SKM-1 treated with dmso at 0.1 percent for 144 hours (cell line): ENCODE measurements around the gene CNTNAP2.

ENCODE experiments used
- DNase-seq: peaks from one replicate; lab custom pipeline; 2025; ENCODE audit not compliant: unreplicated experiment; lab: John Stamatoyannopoulos, UW

CNTNAP2 gene

GRCh38 chr7:148212731-148213130 is 2096.1 kb downstream of the CNTNAP2 start:
- no peak for DNase-seq

- DNase-seq = no peak
Observed at GRCh38 chr7:148214101-148214500, 2097.5 kb downstream of the CNTNAP2 start.

GRCh38 chr7:148218603-148219002 is 2102.0 kb downstream of the CNTNAP2 start:
- no peak for DNase-seq

- DNase-seq = no peak
Observed at GRCh38 chr7:148222721-148223120, 2106.1 kb downstream of the CNTNAP2 start.

GRCh38 chr7:148223160-148223559 is 2106.6 kb downstream of the CNTNAP2 start:
- DNase-seq = no peak

GRCh38 chr7:148223738-148224137 is 2107.1 kb downstream of the CNTNAP2 start:
- no peak for DNase-seq

GRCh38 chr7:148230296-148230695 is 2113.7 kb downstream of the CNTNAP2 start:
- no peak for DNase-seq

- no peak for DNase-seq
Observed at GRCh38 chr7:148230883-148231282, 2114.3 kb downstream of the CNTNAP2 start.

- DNase-seq = no peak
Observed at GRCh38 chr7:148232784-148233183, 2116.2 kb downstream of the CNTNAP2 start.

GRCh38 chr7:148234715-148235114 is 2118.1 kb downstream of the CNTNAP2 start:
- DNase-seq = no peak

GRCh38 chr7:148238761-148239325 is 2122.2 kb downstream of the CNTNAP2 start:
- no peak for DNase-seq

GRCh38 chr7:148241700-148242293 is 2125.2 kb downstream of the CNTNAP2 start:
- DNase-seq = no peak

- DNase-seq = peak; percentile 31
Observed at GRCh38 chr7:148242294-148242821, 2125.8 kb downstream of the CNTNAP2 start.

GRCh38 chr7:148245381-148245780 is 2128.8 kb downstream of the CNTNAP2 start:
- DNase-seq = no peak

GRCh38 chr7:148253629-148254028 is 2137.0 kb downstream of the CNTNAP2 start:
- no peak for DNase-seq

GRCh38 chr7:148255333-148255732 is 2138.7 kb downstream of the CNTNAP2 start:
- no peak for DNase-seq

- DNase-seq = no peak
Observed at GRCh38 chr7:148256433-148256832, 2139.8 kb downstream of the CNTNAP2 start.

- no peak for DNase-seq
Observed at GRCh38 chr7:148260599-148260998, 2144.0 kb downstream of the CNTNAP2 start.

GRCh38 chr7:148261523-148261922 is 2144.9 kb downstream of the CNTNAP2 start:
- DNase-seq = no peak

- no peak for DNase-seq
Observed at GRCh38 chr7:148261996-148262688, 2145.5 kb downstream of the CNTNAP2 start.

- DNase-seq = peak; percentile 7
Observed at GRCh38 chr7:148262721-148263229, 2146.2 kb downstream of the CNTNAP2 start.
